Osteoblast (primary cell): Measurements from ENCODE around the gene COL15A1. TPM values are rescaled to one million over a fixed set of nuclear protein-coding genes. Genes with fewer than 3 reads are reported as not detected.

Source experiments
- DNase-seq: peaks from one replicate; pipeline ENCODE4 v3.0.0; 2011; ENCODE audit warnings: low spot score, mixed read lengths; ENCODE audit not compliant: insufficient read length; ENCODE audit errors: missing footprints
- H2AFZ ChIP-seq: 2 replicates; pipeline ENCODE4 v1.6.0; 2011; ENCODE audit warnings: mild to moderate bottlenecking, low read length
- H3K27ac ChIP-seq: 2 replicates; pipeline ENCODE4 v1.5.1; 2011; ENCODE audit warnings: mild to moderate bottlenecking, low read depth, low read length, moderate library complexity
- H3K27me3 ChIP-seq: 2 replicates; pipeline ENCODE4 v1.6.0; 2012; ENCODE audit warnings: mild to moderate bottlenecking, control low read depth, inconsistent platforms, low read length, moderate library complexity; ENCODE audit not compliant: insufficient read depth
- H3K36me3 ChIP-seq: 2 replicates; pipeline ENCODE4 v1.5.1; 2011; ENCODE audit warnings: mild to moderate bottlenecking, low read length, control low read depth, moderate library complexity; ENCODE audit not compliant: insufficient read depth
- H3K4me1 ChIP-seq: 2 replicates; pipeline ENCODE4 v1.5.1; 2011; ENCODE audit warnings: mild to moderate bottlenecking, low read length, control low read depth, moderate library complexity; ENCODE audit not compliant: insufficient read depth
- H3K4me2 ChIP-seq: 2 replicates; pipeline ENCODE4 v1.6.0; 2011; ENCODE audit warnings: mild to moderate bottlenecking, low read length; ENCODE audit not compliant: insufficient read depth
- H3K4me3 ChIP-seq: fragments of 200-600 bp; sonication (generic); 3 replicates; pipeline ENCODE4 v1.5.1; 2012; ENCODE audit warnings: mild to moderate bottlenecking, low read length, inconsistent platforms; ENCODE audit not compliant: insufficient read depth
- H3K79me2 ChIP-seq: 2 replicates; pipeline ENCODE4 v1.6.0; 2012; ENCODE audit warnings: mild to moderate bottlenecking, low read length, control low read depth, inconsistent platforms; ENCODE audit not compliant: insufficient read depth
- H3K9me3 ChIP-seq: 2 replicates; pipeline ENCODE4 v1.5.1; 2011; ENCODE audit warnings: low read depth, low read length, control low read depth
- H4K20me1 ChIP-seq: 2 replicates; pipeline ENCODE4 v1.6.0; 2012; ENCODE audit warnings: mild to moderate bottlenecking, low read length, control low read depth; ENCODE audit not compliant: insufficient read depth
- total RNA-seq: library from RNA; depleted of rRNA; stranded (reverse); fragments of >200 nt; gene quantifications from 2 replicates; pipeline ENCODE4 v1.2.3, GENCODE V29; 2012
- TF ChIP-seq, protein P1 (sequence below): IDR thresholded peaks from 2 replicates; pipeline ENCODE4 v1.5.1; 2011; ENCODE audit warnings: mild to moderate bottlenecking, low read depth, low read length, moderate library complexity; ENCODE audit errors: extremely low read depth

Gene COL15A1
- total RNA-seq, 1 donor, result 29.3 TPM

- Histone ChIP-seq H3K36me3 (no peaks in the 10 kb centered on the region), H3K9me3 (no peaks in the 10 kb centered on the region), H3K4me1 (peaks cover 10% of the 10 kb centered on the region), H3K27me3 (peaks cover 50% of the 10 kb centered on the region), H3K79me2 (no peaks in the 10 kb centered on the region), H2AFZ (no peak overlapping the region), H3K27ac (no peak overlapping the region), H4K20me1 (no peaks in the 10 kb centered on the region), H3K4me3 (no peak overlapping the region), H3K4me2 (no peak overlapping the region)
- TF ChIP-seq, protein P1, sequence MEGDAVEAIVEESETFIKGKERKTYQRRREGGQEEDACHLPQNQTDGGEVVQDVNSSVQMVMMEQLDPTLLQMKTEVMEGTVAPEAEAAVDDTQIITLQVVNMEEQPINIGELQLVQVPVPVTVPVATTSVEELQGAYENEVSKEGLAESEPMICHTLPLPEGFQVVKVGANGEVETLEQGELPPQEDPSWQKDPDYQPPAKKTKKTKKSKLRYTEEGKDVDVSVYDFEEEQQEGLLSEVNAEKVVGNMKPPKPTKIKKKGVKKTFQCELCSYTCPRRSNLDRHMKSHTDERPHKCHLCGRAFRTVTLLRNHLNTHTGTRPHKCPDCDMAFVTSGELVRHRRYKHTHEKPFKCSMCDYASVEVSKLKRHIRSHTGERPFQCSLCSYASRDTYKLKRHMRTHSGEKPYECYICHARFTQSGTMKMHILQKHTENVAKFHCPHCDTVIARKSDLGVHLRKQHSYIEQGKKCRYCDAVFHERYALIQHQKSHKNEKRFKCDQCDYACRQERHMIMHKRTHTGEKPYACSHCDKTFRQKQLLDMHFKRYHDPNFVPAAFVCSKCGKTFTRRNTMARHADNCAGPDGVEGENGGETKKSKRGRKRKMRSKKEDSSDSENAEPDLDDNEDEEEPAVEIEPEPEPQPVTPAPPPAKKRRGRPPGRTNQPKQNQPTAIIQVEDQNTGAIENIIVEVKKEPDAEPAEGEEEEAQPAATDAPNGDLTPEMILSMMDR, result no peak
- DNase-seq, result no peak
These were observed 12.9 kb upstream of the COL15A1 start for GRCh38 chr9:98930792-98931191.

GRCh38 chr9:98931600-98932389 is 11.9 kb upstream of the COL15A1 start:
- TF ChIP-seq, protein P1, result no peak
- no peaks in the 10 kb centered on the region for H4K20me1 ChIP-seq
- peaks cover 60% of the 10 kb centered on the region for H3K27me3 ChIP-seq
- H3K27ac ChIP-seq, result no peak overlapping the region
- no peak overlapping the region for H2AFZ ChIP-seq
- no peaks in the 10 kb centered on the region for H3K79me2 ChIP-seq
- H3K36me3 ChIP-seq, result no peaks in the 10 kb centered on the region
- peaks cover 10% of the 10 kb centered on the region for H3K4me1 ChIP-seq
- DNase-seq, result no peak
- H3K9me3 ChIP-seq, result no peaks in the 10 kb centered on the region
- H3K4me3 ChIP-seq, result no peak overlapping the region
- H3K4me2 ChIP-seq, result no peak overlapping the region

GRCh38 chr9:98933185-98933584 is 10.5 kb upstream of the COL15A1 start:
- TF ChIP-seq, protein P1, result no peak
- H3K4me1 ChIP-seq, result peaks cover 10% of the 10 kb centered on the region
- H3K27me3 ChIP-seq, result peaks cover 65% of the 10 kb centered on the region
- H3K9me3 ChIP-seq, result no peaks in the 10 kb centered on the region
- H3K36me3 ChIP-seq, result no peaks in the 10 kb centered on the region
- no peak overlapping the region for H3K4me2 ChIP-seq
- DNase-seq, result no peak
- no peak overlapping the region for H2AFZ ChIP-seq
- H3K79me2 ChIP-seq, result no peaks in the 10 kb centered on the region
- H3K27ac ChIP-seq, result no peak overlapping the region
- H4K20me1 ChIP-seq, result no peaks in the 10 kb centered on the region
- H3K4me3 ChIP-seq, result no peak overlapping the region

DNA sequence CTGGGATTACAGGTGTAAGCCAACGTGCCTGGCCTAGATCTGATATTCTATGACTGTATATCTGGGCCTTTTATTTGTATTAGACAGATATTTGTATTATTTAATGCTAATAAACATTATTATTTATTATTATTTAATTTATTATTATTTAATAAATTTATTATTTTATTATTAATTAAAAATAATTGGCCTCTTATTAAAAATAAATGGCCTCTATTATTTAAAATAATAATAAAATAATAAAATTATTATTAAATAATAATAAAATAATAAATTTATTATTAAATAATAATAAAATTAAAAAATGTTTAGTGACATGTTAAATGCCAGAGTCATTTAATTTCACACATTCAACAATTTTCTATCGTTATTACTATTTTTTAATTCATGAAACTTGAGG is 9.8 kb upstream of the COL15A1 start:
- TF ChIP-seq, protein P1, result no peak
- DNase-seq, result no peak
- Histone ChIP-seq H3K4me3 (no peak overlapping the region), H3K4me1 (peaks cover 8% of the 10 kb centered on the region), H3K27ac (no peak overlapping the region), H3K36me3 (no peaks in the 10 kb centered on the region), H2AFZ (no peak overlapping the region), H3K79me2 (no peaks in the 10 kb centered on the region), H3K27me3 (peaks cover 70% of the 10 kb centered on the region), H3K4me2 (no peak overlapping the region), H3K9me3 (no peaks in the 10 kb centered on the region), H4K20me1 (no peaks in the 10 kb centered on the region)
